Gastrocnemius medialis (tissue), 4 donors: Measurements from ENCODE around the gene BPGM. TPM values are rescaled to one million over a fixed set of nuclear protein-coding genes. Genes with fewer than 3 reads are reported as not detected.

Experiments used
- ATAC-seq, 2 donors: fragments of 150-250 bp; one replicate each; pipeline ENCODE4 v1.9.1; 2016
- DNase-seq, 2 donors: peaks; one replicate each; pipeline ENCODE4 v3.0.0-alpha.2; 2019
- H3K27ac ChIP-seq, 4 donors: fragments of 200-600 bp; sonication (generic); 1 replicate in 1 of 4; 2 replicates in 3 of 4; pipeline ENCODE4 v1.5.1; 2016 to 2018; ENCODE audit warnings: mild to moderate bottlenecking in 2 of 4, moderate library complexity in 1 of 4
- H3K27me3 ChIP-seq, 3 donors: fragments of 200-600 bp; sonication (generic) in 2 of 3; 1 replicate in 1 of 3; 2 replicates in 2 of 3; pipeline versions ENCODE4 v1.5.1 to v1.6.0; 2016 to 2019; ENCODE audit warnings: mild to moderate bottlenecking in 1 of 3, moderate library complexity in 1 of 3
- H3K36me3 ChIP-seq, 2 donors: fragments of 200-600 bp; sonication (generic) in 1 of 2; one replicate each; pipeline ENCODE4 v1.5.1; 2017 to 2018
- H3K4me1 ChIP-seq, 2 donors: fragments of 200-600 bp; sonication (generic) in 1 of 2; one replicate each; pipeline ENCODE4 v1.5.1; 2016 to 2017; ENCODE audit warnings: mild to moderate bottlenecking in 2 of 2
- H3K4me3 ChIP-seq, 4 donors: fragments of 200-600 bp; sonication (generic) in 3 of 4; 1 replicate in 1 of 4; 2 replicates in 3 of 4; pipeline ENCODE4 v1.5.1; 2016 to 2019; ENCODE audit warnings: mild to moderate bottlenecking in 2 of 4
- H3K9me3 ChIP-seq, 3 donors: fragments of 200-600 bp; sonication (generic) in 2 of 3; 1 replicate in 1 of 3; 2 replicates in 2 of 3; pipeline ENCODE4 v1.5.1; 2016 to 2019
- POLR2A ChIP-seq, 2 donors: fragments of 450-650 bp; IDR thresholded peaks; one replicate each; pipeline ENCODE4 v1.6.1; 2017; ENCODE audit warnings: antibody characterized with exemption in 2 of 2, mild to moderate bottlenecking in 2 of 2, moderate library complexity in 2 of 2
- in situ Hi-C, 4 donors: fragments of 200-750 bp; cut with MboI; loops; one replicate each; pipeline versions ENCODE4 v1.15.0 to v1.8.0; 2017; ENCODE audit warnings: low sequenced_read_pairs in 4 of 4
- intact Hi-C: fragments of 100-400 bp; cut with DNase I; formaldehyde crosslinking; loops from one replicate; pipeline ENCODE4 v1.15.1; 2023; ENCODE audit warnings: low total_unique reads
- total RNA-seq, 4 donors: library from RNA; depleted of rRNA; stranded (reverse); fragments of >200 nt; gene quantifications; one replicate each; pipeline versions ENCODE4 v1.1.0 to v1.2.3, GENCODE V29; 2016
- TF ChIP-seq, protein P1 (sequence below), 5 experiments: fragments of 450-650 bp in 3 of 5; fragments of 200-600 bp in 2 of 5; sonication (generic) in 2 of 5; IDR thresholded peaks in 4 of 5; conservative IDR thresholded peaks in 1 of 5; 1 replicate in 4 of 5; 2 replicates in 1 of 5; pipeline ENCODE4 v1.5.1; 2016 to 2019; ENCODE audit warnings: antibody characterized with exemption in 5 of 5, mild to moderate bottlenecking in 3 of 5, moderate library complexity in 3 of 5

BPGM gene
- total RNA-seq, 4 donors from 2014 or later = 11.3 to 24.5 (median 13.6) TPM

DNA sequence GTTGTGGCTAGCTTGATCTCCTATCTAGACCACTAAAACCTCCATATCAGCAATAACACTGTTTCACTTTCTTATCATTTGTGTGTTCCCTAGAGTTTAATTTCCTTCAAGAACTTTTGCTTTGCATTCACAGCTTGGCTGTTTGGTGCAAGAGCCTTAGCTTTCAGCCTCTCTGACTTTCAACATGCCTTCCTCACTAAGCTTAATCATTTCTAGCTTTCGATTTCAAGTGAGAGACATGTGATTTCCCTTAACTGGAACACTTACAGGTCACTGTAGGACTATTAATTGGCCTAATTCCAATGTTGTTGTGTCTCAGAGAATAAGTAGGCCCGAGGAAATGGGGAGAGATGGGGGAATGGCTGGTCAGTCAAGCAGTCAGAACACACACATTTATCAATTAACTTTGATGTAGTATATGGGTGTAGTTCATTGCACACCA is 10.6 kb upstream of the BPGM start:
- in situ Hi-C loops = no loop called here
- no peaks in the 10 kb centered on the region for H3K36me3 ChIP-seq
- H3K4me3 ChIP-seq = no peak overlapping the region
- ATAC-seq (no peak), DNase-seq (no peak)
- no peaks in the 10 kb centered on the region for H3K27me3 ChIP-seq
- no peaks in the 10 kb centered on the region for H3K9me3 ChIP-seq
- H3K4me1 ChIP-seq = peaks cover 0 to 4% of the 10 kb centered on the region in 2 donors
- TF ChIP-seq POLR2A (IDR thresholded peaks at IDR 0.05) = no peak
- TF ChIP-seq, protein P1, sequence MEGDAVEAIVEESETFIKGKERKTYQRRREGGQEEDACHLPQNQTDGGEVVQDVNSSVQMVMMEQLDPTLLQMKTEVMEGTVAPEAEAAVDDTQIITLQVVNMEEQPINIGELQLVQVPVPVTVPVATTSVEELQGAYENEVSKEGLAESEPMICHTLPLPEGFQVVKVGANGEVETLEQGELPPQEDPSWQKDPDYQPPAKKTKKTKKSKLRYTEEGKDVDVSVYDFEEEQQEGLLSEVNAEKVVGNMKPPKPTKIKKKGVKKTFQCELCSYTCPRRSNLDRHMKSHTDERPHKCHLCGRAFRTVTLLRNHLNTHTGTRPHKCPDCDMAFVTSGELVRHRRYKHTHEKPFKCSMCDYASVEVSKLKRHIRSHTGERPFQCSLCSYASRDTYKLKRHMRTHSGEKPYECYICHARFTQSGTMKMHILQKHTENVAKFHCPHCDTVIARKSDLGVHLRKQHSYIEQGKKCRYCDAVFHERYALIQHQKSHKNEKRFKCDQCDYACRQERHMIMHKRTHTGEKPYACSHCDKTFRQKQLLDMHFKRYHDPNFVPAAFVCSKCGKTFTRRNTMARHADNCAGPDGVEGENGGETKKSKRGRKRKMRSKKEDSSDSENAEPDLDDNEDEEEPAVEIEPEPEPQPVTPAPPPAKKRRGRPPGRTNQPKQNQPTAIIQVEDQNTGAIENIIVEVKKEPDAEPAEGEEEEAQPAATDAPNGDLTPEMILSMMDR (IDR thresholded peaks at IDR 0.05 in 4 of 5, conservative IDR thresholded peaks at IDR 0.05 in 1 of 5) = no peak
- H3K27ac ChIP-seq = no peak overlapping the region
- intact Hi-C loops = loop anchor here (10.0 kb wide), 1 partner anchor 119 kb away; no protein-coding TSS in a partner anchor

DNA sequence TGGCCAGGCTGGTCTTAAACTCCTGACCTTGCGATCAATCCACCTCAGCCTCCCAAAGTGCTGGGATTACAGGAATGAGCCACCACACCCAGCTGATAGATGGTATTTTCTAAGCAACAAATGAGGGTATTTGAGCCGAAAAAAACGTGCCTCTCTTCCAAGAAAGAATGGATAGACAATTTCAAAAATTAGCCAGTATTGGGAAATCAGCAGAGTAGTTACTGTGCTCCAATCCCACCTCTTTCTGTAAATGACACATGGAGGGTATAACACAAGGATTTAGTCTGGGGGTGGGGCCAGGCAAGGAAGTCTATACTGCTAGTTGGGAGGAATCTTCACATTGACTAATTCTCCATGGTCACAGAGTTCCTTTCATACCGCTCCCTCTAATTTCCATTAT is 9.2 kb upstream of the BPGM start:
- H3K36me3 ChIP-seq = no peaks in the 10 kb centered on the region
- no peaks in the 10 kb centered on the region for H3K27me3 ChIP-seq
- intact Hi-C loops (loop anchor here (10.0 kb wide), 1 partner anchor 117 kb away; no protein-coding TSS in a partner anchor), in situ Hi-C loops (no loop called here)
- ATAC-seq (no peak), DNase-seq (no peak)
- H3K9me3 ChIP-seq = no peaks in the 10 kb centered on the region
- H3K4me1 ChIP-seq = peaks cover 0 to 4% of the 10 kb centered on the region in 2 donors
- no peak overlapping the region for H3K4me3 ChIP-seq
- no peak for TF ChIP-seq POLR2A (IDR thresholded peaks at IDR 0.05)
- TF ChIP-seq, protein P1 (IDR thresholded peaks at IDR 0.05 in 4 of 5, conservative IDR thresholded peaks at IDR 0.05 in 1 of 5) = no peak
- H3K27ac ChIP-seq = no peak overlapping the region

DNA sequence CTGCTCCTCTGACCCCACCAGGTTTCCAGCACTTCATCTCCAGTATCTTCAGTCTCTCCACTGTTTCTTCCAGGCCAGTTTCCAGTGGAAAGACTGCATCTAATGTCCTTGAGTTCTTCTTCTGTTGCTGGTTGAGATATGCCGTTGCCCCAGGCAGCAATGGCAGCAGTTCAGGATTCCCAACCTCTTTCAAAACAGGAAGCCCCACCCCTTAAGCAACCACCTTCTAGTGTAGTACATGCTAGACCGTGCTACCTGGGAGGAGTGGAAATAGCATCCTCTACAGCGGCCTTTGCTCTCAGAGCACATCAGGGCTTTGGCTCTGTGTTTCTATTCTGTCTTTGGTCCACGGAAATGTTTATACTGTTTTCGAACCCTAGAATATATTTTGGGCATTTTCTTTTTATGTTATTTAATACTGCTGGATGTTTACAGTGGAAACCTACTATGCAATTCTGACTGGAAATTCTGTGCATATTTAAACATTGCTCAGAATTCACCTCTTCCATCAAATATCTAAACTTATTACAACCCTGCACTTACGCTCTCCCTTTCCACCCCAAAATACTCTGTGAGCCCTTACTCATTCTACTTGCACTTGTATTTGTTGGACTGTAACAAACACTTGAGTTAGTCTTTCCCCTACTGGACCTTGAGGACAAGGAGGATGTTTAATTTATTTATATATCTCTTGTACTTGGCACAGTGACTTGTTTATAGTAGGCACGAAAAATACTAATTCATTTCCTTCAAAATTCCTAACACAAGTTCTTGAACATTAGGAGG is 8.5 kb upstream of the BPGM start:
- H3K27ac ChIP-seq = no peak overlapping the region
- intact Hi-C loops (loop anchor here (10.0 kb wide), 1 partner anchor 117 kb away; no protein-coding TSS in a partner anchor), in situ Hi-C loops (no loop called here)
- DNase-seq = no peak
- peaks cover 0 to 4% of the 10 kb centered on the region in 2 donors for H3K4me1 ChIP-seq
- TF ChIP-seq, protein P1 (IDR thresholded peaks at IDR 0.05 in 4 of 5, conservative IDR thresholded peaks at IDR 0.05 in 1 of 5) = no peak
- no peak for TF ChIP-seq POLR2A (IDR thresholded peaks at IDR 0.05)
- ATAC-seq = no peak
- H3K36me3 ChIP-seq = no peaks in the 10 kb centered on the region
- H3K27me3 ChIP-seq = no peaks in the 10 kb centered on the region
- H3K4me3 ChIP-seq = no peak overlapping the region
- no peaks in the 10 kb centered on the region for H3K9me3 ChIP-seq

DNA sequence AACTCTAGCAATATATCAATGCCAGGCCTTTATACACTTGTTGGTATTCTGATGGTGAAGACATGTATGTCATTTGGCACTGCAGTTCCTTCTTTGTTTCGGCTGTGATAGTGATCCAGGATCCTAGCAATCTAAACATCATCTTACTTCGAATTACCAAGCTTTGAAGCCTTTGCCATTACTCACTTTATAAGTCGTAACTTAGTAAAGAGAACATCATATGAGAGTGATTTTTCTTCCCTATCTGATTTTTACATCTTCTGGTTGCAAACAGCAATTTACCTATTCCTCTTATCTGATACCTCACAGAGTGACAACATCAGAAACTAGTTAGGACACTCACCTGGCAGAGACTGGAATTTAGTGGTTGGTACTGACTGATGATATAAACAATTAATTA is 7.6 kb upstream of the BPGM start:
- Histone ChIP-seq H3K9me3 (no peaks in the 10 kb centered on the region), H3K4me1 (peaks cover 0 to 4% of the 10 kb centered on the region in 2 donors), H3K27ac (no peak overlapping the region), H3K27me3 (no peaks in the 10 kb centered on the region), H3K4me3 (no peak overlapping the region), H3K36me3 (no peaks in the 10 kb centered on the region)
- TF ChIP-seq, protein P1 (IDR thresholded peaks at IDR 0.05 in 4 of 5, conservative IDR thresholded peaks at IDR 0.05 in 1 of 5) = no peak
- TF ChIP-seq POLR2A (IDR thresholded peaks at IDR 0.05) = no peak
- DNase-seq (no peak), ATAC-seq (no peak)
- in situ Hi-C loops = no loop called here
- intact Hi-C loops = loop anchor here (10.0 kb wide), 1 partner anchor 116 kb away; no protein-coding TSS in a partner anchor
